Fibroblast of skin of back (primary cell): ENCODE measurements around the gene GYS2.

Source experiments
- DNase-seq: peaks from one replicate; pipeline ENCODE4 v3.0.0-alpha.2; 2013

GYS2 gene

GRCh38 chr12:21552635-21553328 is 51.9 kb downstream of the GYS2 start:
- no peak for DNase-seq

GRCh38 chr12:21551841-21552465 is 52.7 kb downstream of the GYS2 start:
- DNase-seq: no peak

GRCh38 chr12:21547437-21547836 is 57.2 kb downstream of the GYS2 start:
- DNase-seq: no peak

- DNase-seq: peak; percentile 72
Observed at GRCh38 chr12:21546716-21547115, 57.9 kb downstream of the GYS2 start.

- no peak for DNase-seq
Observed at GRCh38 chr12:21545557-21545956, 59.1 kb downstream of the GYS2 start.

GRCh38 chr12:21543151-21543550 is 61.5 kb downstream of the GYS2 start:
- DNase-seq: no peak

- no peak for DNase-seq
Observed at GRCh38 chr12:21542403-21542802, 62.2 kb downstream of the GYS2 start.

- DNase-seq: no peak
Observed at GRCh38 chr12:21541773-21542172, 62.9 kb downstream of the GYS2 start.

- no peak for DNase-seq
Observed at GRCh38 chr12:21539797-21540196, 64.8 kb downstream of the GYS2 start.

GRCh38 chr12:21538061-21538653 is 66.5 kb downstream of the GYS2 start:
- no peak for DNase-seq

- DNase-seq: no peak
Observed at GRCh38 chr12:21529456-21529855, 75.2 kb downstream of the GYS2 start.

- no peak for DNase-seq
Observed at GRCh38 chr12:21528953-21529352, 75.7 kb downstream of the GYS2 start.

GRCh38 chr12:21527451-21528180 is 77.0 kb downstream of the GYS2 start:
- DNase-seq: peak; percentile 60

- DNase-seq: no peak
Observed at GRCh38 chr12:21526721-21527345, 77.8 kb downstream of the GYS2 start.

- peak; percentile 28 for DNase-seq
Observed at GRCh38 chr12:21526053-21526452, 78.6 kb downstream of the GYS2 start, which contains the start of gene SPX. Gene SPX, plus strand, starts transcription at chr12:21526296. Its CDS starts 177 bp downstream, at chr12:21526473.

GRCh38 chr12:21523148-21523547 is 81.5 kb downstream of the GYS2 start:
- DNase-seq: no peak

GRCh38 chr12:21521541-21521940 is 83.1 kb downstream of the GYS2 start:
- DNase-seq: no peak

GRCh38 chr12:21518451-21518850 is 86.2 kb downstream of the GYS2 start:
- DNase-seq: no peak

GRCh38 chr12:21516281-21516680 is 88.4 kb downstream of the GYS2 start:
- DNase-seq: no peak

GRCh38 chr12:21509768-21510167 is 94.9 kb downstream of the GYS2 start:
- no peak for DNase-seq

- no peak for DNase-seq
Observed at GRCh38 chr12:21507849-21508248, 96.8 kb downstream of the GYS2 start.

GRCh38 chr12:21505888-21506287 is 98.8 kb downstream of the GYS2 start:
- no peak for DNase-seq

GRCh38 chr12:21502872-21503271 is 101.8 kb downstream of the GYS2 start:
- no peak for DNase-seq
